Tibial nerve (tissue), 4 donors: ENCODE results near the gene MORC4. TPM values are rescaled to one million over a fixed set of nuclear protein-coding genes. Genes with fewer than 3 reads are reported as not detected.
A peak's percentile ranks its signal among the peaks of the same experiment; 100 is the strongest.

Experiments
- DNase-seq, 2 donors: peaks; one replicate each; pipeline ENCODE4 v3.0.0-alpha.2; 2019; ENCODE audit warnings: low spot score in 2 of 2
- H3K27ac ChIP-seq, 4 donors: fragments of 200-600 bp; sonication (generic) in 3 of 4; one replicate each; pipeline ENCODE4 v1.5.1; 2017 to 2019; ENCODE audit warnings: mild to moderate bottlenecking in 1 of 4
- H3K27me3 ChIP-seq, 2 donors: fragments of 200-600 bp; sonication (generic) in 1 of 2; one replicate each; pipeline versions ENCODE4 v1.5.1 to v1.6.0; 2017 to 2019
- H3K36me3 ChIP-seq, 3 donors: fragments of 200-600 bp; sonication (generic); one replicate each; pipeline ENCODE4 v1.5.1; 2018 to 2019
- H3K4me1 ChIP-seq, 4 donors: fragments of 200-600 bp; sonication (generic) in 3 of 4; one replicate each; pipeline ENCODE4 v1.5.1; 2017 to 2019
- H3K4me3 ChIP-seq, 4 donors: fragments of 200-600 bp; sonication (generic) in 3 of 4; one replicate each; pipeline ENCODE4 v1.5.1; 2017 to 2019; ENCODE audit warnings: mild to moderate bottlenecking in 1 of 4, moderate library complexity in 1 of 4
- H3K9me3 ChIP-seq, 4 donors: fragments of 200-600 bp; sonication (generic) in 3 of 4; one replicate each; pipeline ENCODE4 v1.5.1; 2017 to 2019
- EP300 ChIP-seq, 2 donors: sonication (generic); formaldehyde crosslinking; IDR thresholded peaks; one replicate each; pipeline ENCODE4 v1.6.1; 2017; ENCODE audit warnings: antibody characterized with exemption in 2 of 2, mild to moderate bottlenecking in 1 of 2
- POLR2A ChIP-seq, 2 donors: fragments of 450-650 bp; IDR thresholded peaks; one replicate each; pipeline ENCODE4 v1.6.1; 2017; ENCODE audit warnings: antibody characterized with exemption in 2 of 2, mild to moderate bottlenecking in 2 of 2, moderate library complexity in 2 of 2
- WGBS, 2 donors: methylation state at CpG; one replicate each; pipeline ENCODE4 v1.1.5; 2018; 5-methylcytosine and 5-hydroxymethylcytosine counted together
- total RNA-seq, 4 donors: library from RNA; depleted of rRNA; stranded (reverse); fragments of >200 nt; gene quantifications; one replicate each; pipeline ENCODE4 v1.1.0, GENCODE V29; 2016
- TF ChIP-seq, protein P1 (sequence below), 5 experiments: fragments of 200-600 bp in 3 of 5; fragments of 450-650 bp in 2 of 5; sonication (generic) in 3 of 5; IDR thresholded peaks; one replicate each; pipeline ENCODE4 v1.5.1; 2016 to 2019; ENCODE audit warnings: antibody characterized with exemption in 5 of 5, mild to moderate bottlenecking in 3 of 5, moderate library complexity in 2 of 5

MORC4 gene
- total RNA-seq, 4 donors from 2014 or later = 14.1 to 27.1 (median 21.6) TPM

DNA sequence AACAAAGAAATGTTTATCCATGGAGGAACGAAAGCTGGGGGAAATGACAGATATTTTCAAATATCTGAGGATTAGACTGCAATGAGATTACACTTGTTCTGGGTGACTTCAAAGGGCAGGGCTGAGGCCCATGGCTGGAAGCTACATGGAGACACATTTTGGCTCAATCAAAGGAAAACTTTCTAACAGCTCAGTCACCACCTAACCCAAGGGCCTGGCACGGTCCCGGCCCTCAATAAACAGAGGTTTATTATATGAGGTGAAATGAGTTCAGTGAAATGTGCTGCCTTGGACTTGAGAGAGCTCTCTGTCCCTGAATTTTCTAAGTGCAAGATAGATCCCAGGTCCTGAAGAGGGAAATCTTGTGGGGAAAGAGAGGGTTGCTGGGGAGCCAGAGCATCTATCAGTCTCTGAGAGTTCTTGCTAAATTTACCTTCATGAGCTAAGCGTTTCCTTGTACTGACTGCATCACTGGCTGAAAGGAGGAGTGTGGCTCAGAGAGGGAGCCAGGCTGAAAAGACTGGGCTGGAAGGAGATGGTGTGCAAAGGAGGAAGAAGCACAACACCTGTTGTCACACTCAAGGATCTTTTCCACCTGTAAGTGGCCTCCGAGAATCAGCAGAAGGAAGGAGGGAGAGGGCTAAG is 94.8 kb downstream of the MORC4 start:
- Histone ChIP-seq H3K4me3 (no peak overlapping the region), H3K27me3 (no peaks in the 10 kb centered on the region), H3K9me3 (no peaks in the 10 kb centered on the region), H3K4me1 (peaks cover 0 to 8% (median 0%) of the 10 kb centered on the region in 4 donors), H3K36me3 (no peaks in the 10 kb centered on the region), H3K27ac (no peak overlapping the region)
- WGBS, 2 donors = 49 to 66% methylated on average over 5 of the region's 5 CpGs
- no peak for DNase-seq
- TF ChIP-seq, protein P1, sequence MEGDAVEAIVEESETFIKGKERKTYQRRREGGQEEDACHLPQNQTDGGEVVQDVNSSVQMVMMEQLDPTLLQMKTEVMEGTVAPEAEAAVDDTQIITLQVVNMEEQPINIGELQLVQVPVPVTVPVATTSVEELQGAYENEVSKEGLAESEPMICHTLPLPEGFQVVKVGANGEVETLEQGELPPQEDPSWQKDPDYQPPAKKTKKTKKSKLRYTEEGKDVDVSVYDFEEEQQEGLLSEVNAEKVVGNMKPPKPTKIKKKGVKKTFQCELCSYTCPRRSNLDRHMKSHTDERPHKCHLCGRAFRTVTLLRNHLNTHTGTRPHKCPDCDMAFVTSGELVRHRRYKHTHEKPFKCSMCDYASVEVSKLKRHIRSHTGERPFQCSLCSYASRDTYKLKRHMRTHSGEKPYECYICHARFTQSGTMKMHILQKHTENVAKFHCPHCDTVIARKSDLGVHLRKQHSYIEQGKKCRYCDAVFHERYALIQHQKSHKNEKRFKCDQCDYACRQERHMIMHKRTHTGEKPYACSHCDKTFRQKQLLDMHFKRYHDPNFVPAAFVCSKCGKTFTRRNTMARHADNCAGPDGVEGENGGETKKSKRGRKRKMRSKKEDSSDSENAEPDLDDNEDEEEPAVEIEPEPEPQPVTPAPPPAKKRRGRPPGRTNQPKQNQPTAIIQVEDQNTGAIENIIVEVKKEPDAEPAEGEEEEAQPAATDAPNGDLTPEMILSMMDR (IDR thresholded peaks at IDR 0.05) = no peak
- TF ChIP-seq EP300 (IDR thresholded peaks at IDR 0.05) (no peak), POLR2A (IDR thresholded peaks at IDR 0.05) (no peak)

DNA sequence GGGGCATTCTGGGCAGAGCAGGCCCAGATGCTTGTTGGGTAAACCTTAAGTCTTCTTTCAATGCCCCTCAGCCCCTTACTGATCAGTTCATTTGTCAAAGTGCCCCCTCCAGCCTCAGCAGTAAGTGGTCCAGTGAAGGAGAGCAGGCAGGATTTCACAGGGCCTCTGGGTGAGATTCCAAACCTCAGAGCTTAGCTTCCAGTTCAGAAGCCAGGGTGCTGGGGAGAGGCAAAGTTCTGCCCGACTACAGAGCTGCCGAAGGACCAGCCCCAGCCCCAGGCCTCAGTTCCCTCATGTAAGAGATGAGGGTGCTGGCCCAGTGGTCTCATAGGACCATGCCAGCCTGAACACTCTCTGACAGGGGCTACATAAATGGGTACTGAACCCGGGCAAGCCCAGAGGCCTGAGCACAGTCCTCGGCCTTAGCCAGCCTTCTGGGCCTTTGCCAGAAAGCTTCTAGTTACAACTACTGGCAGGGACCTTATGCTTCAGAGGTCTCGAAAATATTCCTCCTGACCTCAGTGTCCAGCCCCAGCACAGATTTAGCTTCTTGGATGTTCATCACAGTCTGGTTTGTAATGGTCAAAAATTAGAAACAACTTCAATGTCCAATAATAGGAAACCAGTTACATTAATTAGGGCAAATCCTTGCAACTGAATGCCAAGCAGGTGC is 96.0 kb downstream of the MORC4 start:
- Histone ChIP-seq H3K36me3 (no peaks in the 10 kb centered on the region), H3K27ac (peak overlapping the region in 2 of 4 donors; percentile 8 to 29), H3K4me3 (no peak overlapping the region), H3K27me3 (no peaks in the 10 kb centered on the region), H3K4me1 (peaks cover 0 to 8% (median 0%) of the 10 kb centered on the region in 4 donors), H3K9me3 (no peaks in the 10 kb centered on the region)
- TF ChIP-seq EP300 (IDR thresholded peaks at IDR 0.05) (no peak), POLR2A (IDR thresholded peaks at IDR 0.05) (no peak)
- TF ChIP-seq, protein P1 (IDR thresholded peaks at IDR 0.05) = no peak
- 64% methylated on average over 5 of the region's 5 CpGs; no CpG with 5 or more reads in 1 of the 2 donors for WGBS, 2 donors
- DNase-seq = no peak

DNA sequence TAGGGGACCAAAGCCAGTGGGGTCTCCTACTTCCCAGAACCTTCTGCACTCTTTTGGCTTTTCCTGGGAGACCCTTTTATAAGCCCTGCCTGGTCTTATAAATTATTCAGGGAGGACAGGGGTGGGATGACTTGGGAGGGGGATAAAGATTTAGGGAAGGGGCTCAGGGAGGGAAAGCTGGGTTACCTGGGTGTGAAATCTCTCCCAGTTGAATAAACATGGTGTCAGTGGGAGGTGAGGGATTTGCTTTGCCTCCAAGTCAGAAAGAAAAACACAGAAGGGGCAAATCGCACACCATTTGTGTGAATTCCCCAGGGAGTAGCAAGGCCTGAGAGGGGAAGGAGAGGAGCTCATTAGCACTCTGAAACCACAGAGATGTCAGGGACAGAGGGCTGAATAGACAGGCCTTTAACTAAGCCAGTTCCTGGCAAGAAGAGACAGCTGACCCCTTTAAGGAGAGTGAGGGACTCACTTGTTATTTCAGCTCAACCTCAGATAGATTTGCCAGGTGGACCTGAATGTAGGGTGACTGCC is 96.7 kb downstream of the MORC4 start, which contains the start of gene RIPPLY1:
RIPPLY1 (minus strand) TSS at position 51 of the 534 bp plus-strand sequence. CDS start 54 bp downstream, outside the sequence.
- Histone ChIP-seq H3K4me1 (peaks cover 0 to 8% (median 0%) of the 10 kb centered on the region in 4 donors), H3K27me3 (no peaks in the 10 kb centered on the region), H3K9me3 (no peaks in the 10 kb centered on the region), H3K36me3 (no peaks in the 10 kb centered on the region), H3K27ac (peak within 1 kb of the TSS in 2 of 4 donors; percentile 8 to 29), H3K4me3 (no peak within 1 kb of the TSS)
- no peak for TF ChIP-seq EP300 (IDR thresholded peaks at IDR 0.05)
- TF ChIP-seq, protein P1 (IDR thresholded peaks at IDR 0.05) = no peak
- TF ChIP-seq POLR2A (IDR thresholded peaks at IDR 0.05) = no peak
- no peak for DNase-seq
- WGBS, 2 donors = 75% methylated on average over 1 of the region's 1 CpG

DNA sequence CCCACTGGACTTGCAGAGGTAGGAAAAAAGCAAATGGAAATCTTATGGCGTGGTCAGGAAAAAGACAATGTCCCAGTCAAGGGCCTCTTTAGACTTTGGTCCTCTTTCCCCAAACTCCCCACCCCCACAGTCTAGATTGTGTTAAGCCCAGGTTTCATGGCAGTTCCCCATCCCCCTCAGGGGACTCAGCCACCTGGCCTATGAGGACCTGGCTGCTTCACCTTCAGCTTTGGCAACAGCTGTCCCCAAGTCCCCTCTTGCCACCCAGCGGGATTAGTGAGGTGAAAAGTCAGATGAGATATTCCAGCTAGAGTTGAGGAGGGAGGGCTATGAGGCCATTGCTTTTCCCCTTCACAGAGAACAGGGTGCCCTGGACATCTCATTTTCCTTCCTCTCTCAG is 97.3 kb downstream of the MORC4 start:
- Histone ChIP-seq H3K27me3 (no peaks in the 10 kb centered on the region), H3K4me3 (no peak overlapping the region), H3K36me3 (no peaks in the 10 kb centered on the region), H3K4me1 (peaks cover 0 to 8% (median 0%) of the 10 kb centered on the region in 4 donors), H3K27ac (no peak overlapping the region), H3K9me3 (no peaks in the 10 kb centered on the region)
- no peak for TF ChIP-seq POLR2A (IDR thresholded peaks at IDR 0.05)
- TF ChIP-seq, protein P1 (IDR thresholded peaks at IDR 0.05) = no peak
- no peak for TF ChIP-seq EP300 (IDR thresholded peaks at IDR 0.05)
- DNase-seq = no peak
- 86 to 100% methylated on average over 2 of the region's 2 CpGs for WGBS, 2 donors

DNA sequence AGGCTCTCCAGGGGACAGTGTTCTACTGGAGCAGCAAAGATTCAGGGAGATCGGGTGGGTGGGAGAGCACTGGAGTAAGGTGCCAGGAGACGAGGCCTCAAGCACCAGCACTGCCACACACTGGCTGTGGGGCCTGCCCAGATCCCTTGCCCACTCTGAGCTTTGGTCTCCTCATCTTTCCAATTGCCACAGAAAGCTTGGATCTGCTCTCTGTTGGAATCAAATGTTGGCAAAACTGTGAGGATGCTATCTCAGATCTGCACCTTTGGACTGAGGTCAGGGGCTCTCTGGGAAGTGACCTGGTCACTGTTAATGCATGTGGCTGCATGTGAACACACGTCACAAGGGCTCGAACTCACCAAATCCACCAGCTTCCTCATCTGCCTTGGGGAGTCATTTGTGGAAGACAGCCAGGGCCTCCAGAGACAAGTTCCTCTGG is 98.2 kb downstream of the MORC4 start:
- H3K27me3 ChIP-seq = no peaks in the 10 kb centered on the region

More for the DNA sequence above, 98.2 kb downstream of the MORC4 start:
- Histone ChIP-seq H3K9me3 (no peaks in the 10 kb centered on the region), H3K36me3 (no peaks in the 10 kb centered on the region), H3K4me3 (no peak overlapping the region), H3K27ac (no peak overlapping the region), H3K4me1 (peaks cover 0 to 8% (median 0%) of the 10 kb centered on the region in 4 donors)
- TF ChIP-seq EP300 (IDR thresholded peaks at IDR 0.05) (no peak), POLR2A (IDR thresholded peaks at IDR 0.05) (no peak)
- TF ChIP-seq, protein P1 (IDR thresholded peaks at IDR 0.05) = no peak
- no peak for DNase-seq
- WGBS, 2 donors = 78 to 88% methylated on average over 4 of the region's 4 CpGs
